ENCODE data around the gene GPC2.

DNA sequence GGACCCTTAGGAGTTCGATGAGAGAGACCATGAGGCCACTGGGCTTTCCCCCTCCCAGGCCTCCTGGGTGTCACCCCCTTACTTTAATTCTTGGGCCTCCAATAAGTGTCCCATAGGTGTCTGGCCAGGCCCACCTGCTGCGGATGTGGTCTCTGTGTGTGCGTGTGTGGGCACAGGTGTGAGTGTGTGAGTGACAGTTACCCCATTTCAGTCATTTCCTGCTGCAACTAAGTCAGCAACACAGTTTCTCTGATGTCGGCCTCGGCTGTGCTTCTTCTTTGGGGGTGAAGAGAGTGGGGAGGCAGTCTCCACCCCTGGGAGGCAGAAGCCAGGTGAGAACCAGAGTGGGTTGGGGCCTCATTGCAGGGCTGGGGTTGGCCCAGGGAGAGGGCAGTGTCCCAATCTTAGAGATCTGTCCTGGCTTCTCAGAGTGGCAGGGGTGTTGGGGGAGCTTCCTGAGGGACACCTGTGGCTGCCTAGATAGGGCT, 44.1 kb upstream of the GPC2 start:
- TF ChIP-seq YY1 (IDR thresholded peaks at IDR 0.05; ENCODE audit: insufficient read depth, insufficient read length) (no peak), ZNF274 (IDR thresholded peaks at IDR 0.05; ENCODE audit: low read depth, low read length) (no peak)

All from NT2/D1 (cell line).